A673 (cell line): ENCODE results near the gene BMERB1. TPM values are rescaled to one million over a fixed set of nuclear protein-coding genes. Genes with fewer than 3 reads are reported as not detected.
"Not testable (repeated sequence)": the region's sequence is repeated elsewhere in the genome, so short reads cannot be mapped to it uniquely, and the experiment has no call there.

Experiments
- BruUV-seq: library from RNA; stranded (reverse); fragments of 400-500 nt; replicated peaks from 2 replicates; lab custom pipeline; 2021; lab: Mats Ljungman, UMichigan
- CTCF ChIA-PET: fragments of 300-600 bp; sonication (Branson Sonifier 250); formaldehyde crosslinking; loops from one replicate; lab custom pipeline; 2022; ENCODE audit warnings: antibody characterized with exemption; lab: Charles Lee
- POLR2A ChIA-PET: fragments of 300-600 bp; sonication (Branson Sonifier 250); formaldehyde crosslinking; loops from one replicate; lab custom pipeline; 2022; ENCODE audit warnings: antibody characterized with exemption; ENCODE audit not compliant: low non-redundant PET; lab: Charles Lee
- DNase-seq: peaks from one replicate; pipeline ENCODE4 v3.0.0-alpha.2; 2015; ENCODE audit warnings: low spot score
- H3K27ac ChIP-seq: fragments of 200-600 bp; sonication (generic); 2 replicates; pipeline ENCODE4 v1.5.1; 2016; ENCODE audit warnings: mixed run types, low read depth, mild to moderate bottlenecking, mixed read lengths, antibody characterized with exemption, low read length; ENCODE audit not compliant: poor library complexity, severe bottlenecking
- H3K27me3 ChIP-seq: fragments of 200-600 bp; sonication (generic); replicated peaks from 2 replicates; pipeline ENCODE4 v1.6.1; 2017; ENCODE audit warnings: mixed run types, low read depth, mild to moderate bottlenecking, mixed read lengths, antibody characterized with exemption, low read length; ENCODE audit not compliant: insufficient read depth, poor library complexity
- H3K36me3 ChIP-seq: fragments of 200-600 bp; sonication (generic); 2 replicates; pipeline ENCODE4 v1.6.1; 2016; ENCODE audit warnings: mixed run types, mild to moderate bottlenecking, mixed read lengths, antibody characterized with exemption, low read length; ENCODE audit not compliant: insufficient read depth, poor library complexity, severe bottlenecking
- H3K4me1 ChIP-seq: fragments of 200-600 bp; sonication (generic); 2 replicates; pipeline ENCODE4 v1.6.1; 2017; ENCODE audit warnings: mixed run types, mild to moderate bottlenecking, mixed read lengths, antibody characterized with exemption, low read length; ENCODE audit not compliant: insufficient read depth, poor library complexity, severe bottlenecking
- H3K4me3 ChIP-seq: fragments of 200-600 bp; sonication (generic); 2 replicates; pipeline ENCODE4 v1.5.1; 2016; ENCODE audit warnings: low read depth, mixed run types, mild to moderate bottlenecking, mixed read lengths, low read length; ENCODE audit not compliant: poor library complexity, severe bottlenecking
- H3K9me3 ChIP-seq: fragments of 200-600 bp; sonication (generic); 2 replicates; pipeline ENCODE4 v1.6.1; 2016; ENCODE audit warnings: mixed run types, low read depth, mild to moderate bottlenecking, mixed read lengths, antibody characterized with exemption, low read length; ENCODE audit not compliant: poor library complexity, severe bottlenecking
- CTCF ChIP-seq: fragments of 300-800, 200-600 bp; sonication (generic); conservative IDR thresholded peaks from 2 replicates; pipeline ENCODE4 v1.5.1; 2017; ENCODE audit warnings: low read depth, mild to moderate bottlenecking, antibody characterized with exemption, low read length, moderate library complexity, mixed read lengths
- EZH2 ChIP-seq: fragments of 200-600 bp; sonication (generic); IDR thresholded peaks from 2 replicates; pipeline ENCODE4 v1.6.1; 2017; ENCODE audit warnings: borderline replicate concordance, low read depth, mild to moderate bottlenecking, mixed read lengths, antibody characterized with exemption, low read length; ENCODE audit not compliant: poor library complexity, severe bottlenecking
- intact Hi-C: fragments of 100-400 bp; cut with micrococcal nuclease; formaldehyde crosslinking; loops from one replicate; pipeline ENCODE4 v1.10.0; 2022; ENCODE audit not compliant: unreplicated experiment
- total RNA-seq: library from RNA; stranded (reverse); gene quantifications from 2 replicates; pipeline ENCODE4 v1.2.3, GENCODE V29; 2021

The BMERB1 gene
- total RNA-seq, 1 experiment from 2014 or later = 11.5 TPM

GRCh38 chr16:15466131-15466530 lies 31.7 kb downstream of the BMERB1 start:
- no peak for TF ChIP-seq EZH2
- no peak for TF ChIP-seq CTCF
- intact Hi-C loops = no loop called here
- ChIA-PET CTCF (interaction anchor here (0.9 kb wide), 1 partner anchor 84 kb away, joined by 4 read pairs; no protein-coding TSS in a partner anchor), POLR2A (no interaction called here)
- H3K9me3 ChIP-seq = peaks cover 6% of the 10 kb centered on the region
- no peak overlapping the region for H3K4me3 ChIP-seq
- no peaks in the 10 kb centered on the region for H3K36me3 ChIP-seq
- BruUV-seq = no TSS peak
- no peaks in the 10 kb centered on the region for H3K4me1 ChIP-seq
- DNase-seq = peak; percentile 29
- no peaks in the 10 kb centered on the region for H3K27me3 ChIP-seq
- H3K27ac ChIP-seq = no peak overlapping the region

- ChIA-PET POLR2A (no interaction called here), CTCF (interaction anchor here (0.6 kb wide), 1 partner anchor 38 kb away, joined by 3 read pairs; no protein-coding TSS in a partner anchor)
- peak; percentile 22 for DNase-seq
- Histone ChIP-seq H3K9me3 (peaks cover 6% of the 10 kb centered on the region), H3K36me3 (no peaks in the 10 kb centered on the region), H3K4me3 (no peak overlapping the region), H3K27ac (no peak overlapping the region), H3K4me1 (no peaks in the 10 kb centered on the region), H3K27me3 (no peaks in the 10 kb centered on the region)
- TF ChIP-seq EZH2 (no peak), CTCF (peak; percentile 46; the same call in 1 of the 2 replicates)
- intact Hi-C loops = no loop called here
- no TSS peak for BruUV-seq
Observed at GRCh38 chr16:15466886-15467781, 32.7 kb downstream of the BMERB1 start.

- H3K4me1 ChIP-seq, intact Hi-C loops, H3K4me3 ChIP-seq, H3K36me3 ChIP-seq, DNase-seq, H3K27me3 ChIP-seq, POLR2A ChIA-PET, CTCF ChIA-PET, BruUV-seq, H3K9me3 ChIP-seq, H3K27ac ChIP-seq: not testable (repeated sequence)
Observed at GRCh38 chr16:15476971-15477370, 42.6 kb downstream of the BMERB1 start.

- Histone ChIP-seq H3K4me3 (no peak overlapping the region), H3K27ac (no peak overlapping the region), H3K4me1 (no peaks in the 10 kb centered on the region), H3K36me3 (no peaks in the 10 kb centered on the region), H3K27me3 (no peaks in the 10 kb centered on the region), H3K9me3 (no peaks in the 10 kb centered on the region)
- ChIA-PET CTCF (no interaction called here), POLR2A (no interaction called here)
- intact Hi-C loops = no loop called here
- BruUV-seq = no TSS peak
- no peak for TF ChIP-seq CTCF
- TF ChIP-seq EZH2 = no peak
- no peak for DNase-seq
Observed at GRCh38 chr16:15477802-15478201, 43.4 kb downstream of the BMERB1 start.
